GM12872 (cell line): ENCODE measurements around the gene SPRED3.

Experiments used
- CTCF ChIP-seq: IDR thresholded peaks from 3 replicates; pipeline ENCODE4 v1.5.1; 2011; ENCODE audit warnings: low read depth, mild to moderate bottlenecking, low read length, moderate library complexity; ENCODE audit not compliant: insufficient read depth

The SPRED3 gene

GRCh38 chr19:38355728-38356725 is 32.5 kb upstream of the SPRED3 start:
- TF ChIP-seq CTCF: no peak

GRCh38 chr19:38358071-38358470 is 30.4 kb upstream of the SPRED3 start:
- TF ChIP-seq CTCF: no peak

DNA sequence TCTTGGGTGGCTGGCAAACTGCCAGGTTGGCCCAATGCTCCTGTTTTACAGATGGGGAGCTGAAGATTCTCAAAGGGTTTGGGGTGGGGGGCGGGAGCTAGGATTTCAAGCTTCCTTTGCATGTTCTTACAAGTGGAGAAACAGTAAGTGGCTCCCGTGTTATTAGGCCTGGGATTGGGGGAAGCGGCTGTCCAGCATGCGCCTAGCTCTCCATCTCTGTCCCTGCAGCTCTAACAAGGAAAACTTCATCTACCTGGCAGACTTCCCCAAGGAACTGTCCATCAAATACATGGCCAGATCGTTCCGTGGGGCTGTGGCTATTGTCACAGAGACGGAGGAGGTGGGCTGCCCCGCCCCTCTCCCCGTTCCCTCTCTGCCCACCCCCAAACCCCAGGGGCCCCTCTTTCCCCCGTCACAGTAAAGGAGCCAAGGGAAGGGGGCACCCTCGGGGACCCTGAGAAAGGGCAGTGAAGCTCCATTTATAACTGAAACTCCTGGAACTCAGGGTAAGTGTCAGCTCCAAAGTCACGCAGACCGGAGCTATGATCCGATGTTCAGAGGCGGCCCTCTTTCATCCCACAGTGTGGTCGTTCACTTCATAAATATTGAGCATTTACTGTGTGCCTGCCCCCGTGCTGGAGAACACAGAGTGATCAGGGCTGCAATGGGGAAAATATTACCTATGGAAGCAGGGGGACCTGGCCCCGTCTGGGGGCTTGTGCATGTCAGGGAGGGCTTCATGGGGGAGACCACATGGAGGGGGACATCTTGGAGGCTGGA is 29.1 kb upstream of the SPRED3 start:
- no peak for TF ChIP-seq CTCF

DNA sequence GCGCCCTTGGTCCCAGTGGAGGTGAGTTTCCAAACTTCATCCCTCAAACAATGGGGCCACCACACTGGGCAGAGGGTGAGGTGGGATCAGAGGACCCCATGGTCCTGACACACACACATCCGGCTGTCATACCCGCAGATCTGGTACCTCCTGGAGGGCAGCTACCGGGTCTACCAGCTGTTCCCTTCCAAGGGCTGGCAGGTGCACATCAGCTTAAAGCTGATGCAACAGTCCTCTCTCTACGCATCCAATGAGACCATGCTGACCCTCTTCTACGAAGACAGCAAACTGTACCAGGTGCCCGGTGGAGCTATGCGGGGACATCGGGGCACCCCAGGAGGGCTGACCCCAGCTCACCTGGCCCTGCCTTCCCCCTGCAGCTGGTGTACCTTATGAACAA is 28.1 kb upstream of the SPRED3 start:
- no peak for TF ChIP-seq CTCF

DNA sequence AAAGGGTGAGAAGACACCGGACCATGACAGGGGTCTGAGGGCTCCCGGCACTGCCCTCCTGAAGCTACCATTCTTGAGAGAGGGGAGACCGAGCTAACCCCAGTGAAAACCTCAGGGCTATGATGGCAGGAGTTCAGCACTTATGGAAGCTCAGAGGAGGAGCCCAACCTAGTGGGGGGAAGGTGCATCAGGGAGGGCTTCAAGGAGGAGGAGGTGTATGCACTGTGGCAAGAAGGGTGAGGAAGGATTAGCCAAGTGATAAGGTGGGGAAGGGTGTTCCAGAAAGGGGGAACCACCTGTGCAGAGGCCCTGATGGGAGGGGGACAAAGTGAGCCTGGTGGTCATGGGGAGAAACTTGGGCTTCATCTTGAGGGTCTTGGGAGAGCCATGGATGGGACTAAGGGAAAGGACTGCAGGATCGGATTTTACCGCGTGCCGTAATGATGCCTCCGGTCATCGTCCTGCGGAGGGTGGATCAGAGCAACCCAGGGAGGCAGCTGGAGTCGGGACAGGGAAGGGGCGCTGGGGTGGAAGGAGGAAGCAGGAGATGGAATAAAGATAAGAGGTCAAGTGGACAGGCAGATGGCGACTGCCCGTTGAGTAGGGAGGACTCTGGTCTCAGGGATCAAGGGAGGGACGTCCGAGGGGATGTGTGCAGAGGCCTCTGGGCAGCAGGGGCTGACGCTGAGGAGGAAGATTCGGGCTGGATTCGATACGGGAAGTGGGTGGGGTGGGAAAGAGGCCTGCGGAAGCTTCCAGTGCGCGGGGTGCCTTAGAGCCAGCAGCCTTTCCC is 27.5 kb upstream of the SPRED3 start:
- no peak for TF ChIP-seq CTCF

GRCh38 chr19:38361633-38362075 is 26.8 kb upstream of the SPRED3 start:
- peak; percentile 19; the same call in 1 of the 3 replicates for TF ChIP-seq CTCF
